Memory B cell (primary cell): ENCODE measurements around the gene RTL10.
"Not testable (repeated sequence)": the region's sequence is repeated elsewhere in the genome, so short reads cannot be mapped to it uniquely, and the experiment has no call there.

Experiments
- ATAC-seq: fragments of 150-1000 bp; cut with Tn5 transposase; 2 replicates; pipeline ENCODE4 v1.10.0; 2021; ENCODE audit warnings: low read depth, mild to moderate bottlenecking, moderate library complexity
- DNase-seq, 2 donors: peaks; one replicate each; pipeline ENCODE4 v3.0.0; 2022; ENCODE audit warnings: low spot score in 2 of 2
- H3K27ac Mint-ChIP-seq: one replicate; pipeline ENCODE4 v1.8.0; 2022; ENCODE audit warnings: mild to moderate bottlenecking, moderate library complexity, mixed read lengths
- H3K27me3 Mint-ChIP-seq: one replicate; pipeline ENCODE4 v1.8.0; 2022; ENCODE audit warnings: mixed read lengths
- H3K36me3 Mint-ChIP-seq: one replicate; pipeline ENCODE4 v1.8.0; 2022; ENCODE audit warnings: mild to moderate bottlenecking, mixed read lengths
- H3K4me1 Mint-ChIP-seq: one replicate; pipeline ENCODE4 v1.8.0; 2022; ENCODE audit warnings: mixed read lengths
- H3K4me3 Mint-ChIP-seq: one replicate; pipeline ENCODE4 v1.8.0; 2022; ENCODE audit warnings: mild to moderate bottlenecking, moderate library complexity, mixed read lengths
- H3K9me3 Mint-ChIP-seq: one replicate; pipeline ENCODE4 v1.8.0; 2022; ENCODE audit warnings: mixed read lengths

The RTL10 gene

DNA sequence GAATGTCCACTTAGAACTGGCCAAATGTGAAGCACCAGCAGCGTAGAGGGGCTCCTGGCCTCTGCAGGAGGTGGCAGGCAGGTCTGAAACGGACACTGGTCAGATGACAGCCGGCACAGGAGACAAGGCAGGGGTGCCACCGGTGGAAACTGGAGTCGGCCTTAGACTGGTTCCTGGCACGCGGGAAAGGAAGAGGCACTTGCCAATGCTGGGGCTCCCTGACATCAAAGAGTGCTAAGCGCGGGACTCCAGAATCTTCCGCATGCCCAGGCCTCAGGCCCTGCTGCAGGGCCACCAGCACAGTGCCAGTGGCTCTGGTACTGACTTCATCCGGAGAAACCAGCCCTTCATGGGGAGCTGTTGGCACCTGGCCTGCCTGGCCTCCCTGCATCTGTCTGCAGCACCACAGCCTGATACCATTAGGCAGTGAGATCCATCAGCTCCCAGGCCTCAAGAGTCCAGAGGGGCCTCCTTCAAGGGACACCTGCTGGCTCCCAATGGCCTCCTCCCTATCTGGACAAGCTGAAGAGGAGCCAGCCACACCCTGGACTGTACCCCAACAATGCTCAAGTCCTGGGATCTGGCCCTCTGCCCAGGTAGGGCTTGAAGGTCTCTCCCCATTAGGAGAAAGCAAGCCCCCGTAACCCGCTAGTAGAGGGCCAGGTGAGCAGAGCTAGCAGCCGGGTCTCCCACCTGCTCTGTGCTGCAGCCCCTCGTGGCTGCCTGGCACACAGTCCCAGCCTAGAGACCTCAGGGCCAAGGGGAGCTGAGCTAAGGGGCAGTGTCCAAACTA lies 29.7 kb upstream of the RTL10 start:
- H3K36me3 Mint-ChIP-seq: no peaks in the 10 kb centered on the region
- H3K9me3 Mint-ChIP-seq: no peaks in the 10 kb centered on the region
- H3K27ac Mint-ChIP-seq: no peak overlapping the region
- H3K27me3 Mint-ChIP-seq: no peaks in the 10 kb centered on the region
- H3K4me1 Mint-ChIP-seq: peaks cover 11% of the 10 kb centered on the region
- no peak for DNase-seq
- no peak overlapping the region for H3K4me3 Mint-ChIP-seq
- no peak for ATAC-seq

DNA sequence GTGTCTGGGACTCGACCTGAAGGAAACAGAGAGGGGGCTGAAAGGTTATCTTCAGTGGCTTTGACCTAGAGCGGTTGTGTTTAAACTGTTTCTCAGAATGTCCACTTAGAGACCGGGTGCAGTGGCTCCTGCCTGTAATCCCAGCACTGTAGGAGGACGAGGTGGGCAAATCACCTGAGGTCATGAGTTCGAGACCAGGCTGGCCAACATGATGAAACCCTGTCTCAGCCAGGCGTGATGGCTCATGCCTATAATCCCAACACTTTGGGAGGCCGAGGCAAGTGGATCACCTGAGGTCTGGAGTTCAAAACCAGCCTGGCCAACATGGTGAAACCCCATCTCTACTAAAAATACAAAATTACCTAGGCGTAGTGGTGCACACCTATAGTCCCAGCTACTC lies 28.8 kb upstream of the RTL10 start:
- H3K27ac Mint-ChIP-seq, H3K27me3 Mint-ChIP-seq, H3K9me3 Mint-ChIP-seq, ATAC-seq, H3K4me3 Mint-ChIP-seq, DNase-seq, H3K36me3 Mint-ChIP-seq: not testable (repeated sequence)
- H3K4me1 Mint-ChIP-seq: peaks cover 11% of the 10 kb centered on the region

DNA sequence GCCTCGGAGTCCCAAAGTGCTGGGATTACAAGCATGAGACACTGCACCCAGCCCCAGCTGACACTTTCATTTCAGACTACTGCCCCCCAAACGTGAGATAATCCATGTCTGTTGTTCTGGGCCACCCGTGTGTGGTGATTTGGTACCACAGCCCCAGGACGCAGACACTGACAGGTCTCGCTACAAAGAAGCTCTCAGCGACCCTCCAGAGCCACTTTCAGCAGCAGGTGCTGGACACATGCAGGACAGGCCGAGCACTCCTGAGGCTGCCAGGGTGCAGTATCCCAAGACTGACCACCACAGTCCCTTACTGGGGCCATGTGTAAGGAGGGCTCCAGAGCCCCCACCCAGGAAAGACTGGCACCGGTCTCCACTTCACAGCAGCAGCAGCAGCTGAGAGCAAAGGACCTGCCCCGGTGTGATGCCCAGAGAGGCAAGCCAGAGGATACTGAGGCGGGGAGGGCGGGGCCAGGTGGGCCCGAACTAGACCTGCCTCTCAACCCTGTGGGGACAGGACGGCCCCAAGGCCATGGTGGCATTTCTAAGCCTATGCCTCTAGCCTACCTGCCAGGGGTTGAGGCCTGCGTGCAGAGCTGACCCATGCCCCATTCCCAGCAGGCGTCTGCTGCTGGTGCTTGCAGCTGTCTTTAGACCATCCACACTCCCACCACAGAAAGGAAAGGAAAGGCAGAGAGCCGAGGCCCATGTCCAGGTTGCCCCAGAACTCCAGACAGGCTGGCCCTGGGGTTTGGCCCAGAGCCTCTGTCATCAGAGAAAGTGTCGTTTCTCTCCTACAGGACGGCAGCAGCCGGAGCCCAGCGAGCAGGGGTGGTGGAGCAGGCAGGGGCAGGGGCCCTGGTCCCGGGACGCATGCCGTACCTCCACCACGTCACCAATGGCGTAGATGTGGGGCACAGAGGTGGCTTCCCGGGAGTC lies 28.0 kb upstream of the RTL10 start:
- no peak for DNase-seq
- ATAC-seq: no peak
- H3K4me1 Mint-ChIP-seq: peaks cover 11% of the 10 kb centered on the region
- H3K4me3 Mint-ChIP-seq: no peak overlapping the region
- H3K9me3 Mint-ChIP-seq: no peaks in the 10 kb centered on the region
- no peaks in the 10 kb centered on the region for H3K36me3 Mint-ChIP-seq
- H3K27ac Mint-ChIP-seq: no peak overlapping the region
- no peaks in the 10 kb centered on the region for H3K27me3 Mint-ChIP-seq

DNA sequence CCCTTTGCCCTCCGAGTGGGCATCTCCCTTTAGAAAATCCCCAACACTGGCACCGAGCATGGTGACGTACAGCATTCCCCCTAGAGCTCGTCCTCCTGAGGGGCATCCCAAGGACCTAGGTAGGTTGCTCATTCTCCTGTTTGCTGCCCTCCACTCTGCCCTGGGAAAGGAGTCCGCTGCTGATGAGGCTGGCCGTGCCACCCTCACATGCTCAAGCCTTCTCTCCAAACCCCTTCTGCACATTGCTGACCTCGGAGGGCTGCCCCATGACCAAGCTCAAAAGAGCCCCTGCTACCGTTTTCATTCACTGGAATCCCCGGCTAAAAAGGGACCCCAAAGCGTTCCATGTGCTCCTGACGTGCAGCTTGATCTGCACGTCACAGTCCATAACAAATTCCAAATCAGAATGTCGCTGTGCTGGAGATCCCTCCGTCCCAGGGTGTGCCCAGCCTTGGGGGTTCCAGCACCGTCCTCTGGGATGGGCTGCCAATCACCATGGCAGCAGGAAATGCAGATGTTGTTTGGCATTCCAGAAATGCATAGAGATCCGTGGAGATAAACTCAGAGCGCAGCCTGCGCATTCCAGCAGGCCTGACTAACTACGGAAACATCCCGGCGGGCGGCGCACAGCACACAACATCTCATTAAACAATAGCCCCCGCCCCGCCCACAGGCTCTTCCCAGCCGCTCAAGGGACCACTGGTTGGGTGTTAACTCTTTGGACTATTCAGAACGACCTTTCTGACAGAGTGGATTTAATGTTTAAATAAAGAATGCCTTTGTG lies 26.3 kb upstream of the RTL10 start:
- H3K9me3 Mint-ChIP-seq: no peaks in the 10 kb centered on the region
- ATAC-seq: no peak
- H3K4me3 Mint-ChIP-seq: no peak overlapping the region
- DNase-seq: no peak
- no peaks in the 10 kb centered on the region for H3K27me3 Mint-ChIP-seq
- H3K36me3 Mint-ChIP-seq: no peaks in the 10 kb centered on the region
- no peak overlapping the region for H3K27ac Mint-ChIP-seq
- H3K4me1 Mint-ChIP-seq: peaks cover 5% of the 10 kb centered on the region

DNA sequence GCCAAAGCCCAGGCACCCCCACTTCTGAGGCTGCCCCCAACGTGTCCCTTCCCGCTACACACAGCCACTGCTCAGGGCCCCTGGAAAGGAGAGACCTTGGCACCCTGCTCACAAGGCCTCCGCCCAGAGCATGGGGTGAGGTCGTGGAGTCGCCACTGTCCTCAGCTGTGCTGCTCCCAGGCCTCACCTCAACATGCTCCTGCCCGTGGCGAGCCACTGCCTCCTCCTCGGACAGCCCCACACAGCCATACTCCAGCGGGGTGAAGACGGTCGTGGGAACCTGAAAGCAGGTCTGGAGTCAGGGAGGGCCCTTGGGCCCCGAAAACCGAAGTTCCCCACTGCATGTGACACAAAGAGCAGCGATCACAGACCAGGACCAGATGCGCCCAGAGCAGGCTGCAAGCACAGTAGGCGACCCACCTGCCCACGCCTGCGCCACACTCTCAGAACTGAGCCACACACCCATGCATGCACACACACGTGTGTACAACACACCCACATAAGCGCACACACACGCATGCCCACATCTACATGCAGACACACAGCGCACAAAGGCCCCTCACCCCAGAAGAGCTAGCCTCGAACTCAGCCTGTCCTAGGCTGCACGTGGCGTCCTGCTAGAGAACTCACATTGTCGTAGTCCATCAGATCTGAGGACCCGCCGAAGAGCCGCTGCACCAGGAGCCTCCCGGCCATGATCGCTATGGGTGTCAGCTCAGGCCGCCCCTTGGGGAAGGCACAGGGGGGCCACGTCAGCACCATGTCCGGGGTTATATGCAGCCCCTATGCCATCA lies 25.5 kb upstream of the RTL10 start:
- Mint-ChIP-seq H3K27me3 (no peaks in the 10 kb centered on the region), H3K4me3 (no peak overlapping the region), H3K27ac (no peak overlapping the region), H3K9me3 (no peaks in the 10 kb centered on the region), H3K36me3 (no peaks in the 10 kb centered on the region), H3K4me1 (no peaks in the 10 kb centered on the region)
- no peak for DNase-seq
- no peak for ATAC-seq

DNA sequence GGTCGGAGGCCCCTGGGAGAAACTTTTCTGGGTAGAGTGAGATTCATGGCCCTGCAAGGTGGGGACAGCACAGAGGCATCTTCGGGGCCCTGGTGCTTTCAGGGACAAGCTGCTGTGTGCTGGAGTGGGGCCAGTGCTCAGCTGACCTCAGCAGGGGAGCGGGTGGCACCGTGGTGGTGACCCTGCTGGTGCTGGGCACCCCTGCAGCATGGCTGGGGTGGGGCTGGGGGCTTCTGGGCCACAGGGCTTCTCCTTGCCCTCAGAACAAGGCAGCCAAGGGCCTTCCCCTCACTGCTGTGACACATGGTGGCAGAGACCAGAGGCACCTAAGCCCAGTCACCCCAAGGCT lies 24.9 kb upstream of the RTL10 start:
- no peaks in the 10 kb centered on the region for H3K9me3 Mint-ChIP-seq
- DNase-seq: no peak
- no peak overlapping the region for H3K4me3 Mint-ChIP-seq
- H3K27me3 Mint-ChIP-seq: no peaks in the 10 kb centered on the region
- no peak for ATAC-seq
- H3K36me3 Mint-ChIP-seq: no peaks in the 10 kb centered on the region
- H3K27ac Mint-ChIP-seq: no peak overlapping the region
- H3K4me1 Mint-ChIP-seq: no peaks in the 10 kb centered on the region

DNA sequence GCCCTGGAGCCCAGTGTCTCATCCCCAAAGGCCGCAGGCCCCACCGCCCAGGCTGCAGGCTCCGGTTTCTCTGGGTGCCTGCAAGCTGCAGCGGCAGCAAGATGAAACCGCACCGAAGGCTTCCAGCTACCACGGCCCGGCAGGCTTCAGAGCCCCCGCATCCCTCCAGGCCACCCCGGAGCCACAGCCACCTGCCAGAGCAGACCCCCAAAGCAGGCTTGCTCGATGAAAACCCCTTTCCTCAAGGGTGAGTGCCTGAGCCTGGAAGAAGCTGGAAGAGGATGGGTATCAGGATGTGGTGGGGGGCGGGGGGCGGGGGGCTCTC lies 24.5 kb upstream of the RTL10 start:
- Mint-ChIP-seq H3K4me1 (no peaks in the 10 kb centered on the region), H3K27ac (no peak overlapping the region), H3K27me3 (no peaks in the 10 kb centered on the region), H3K4me3 (no peak overlapping the region), H3K9me3 (no peaks in the 10 kb centered on the region), H3K36me3 (no peaks in the 10 kb centered on the region)
- no peak for ATAC-seq
- no peak for DNase-seq

DNA sequence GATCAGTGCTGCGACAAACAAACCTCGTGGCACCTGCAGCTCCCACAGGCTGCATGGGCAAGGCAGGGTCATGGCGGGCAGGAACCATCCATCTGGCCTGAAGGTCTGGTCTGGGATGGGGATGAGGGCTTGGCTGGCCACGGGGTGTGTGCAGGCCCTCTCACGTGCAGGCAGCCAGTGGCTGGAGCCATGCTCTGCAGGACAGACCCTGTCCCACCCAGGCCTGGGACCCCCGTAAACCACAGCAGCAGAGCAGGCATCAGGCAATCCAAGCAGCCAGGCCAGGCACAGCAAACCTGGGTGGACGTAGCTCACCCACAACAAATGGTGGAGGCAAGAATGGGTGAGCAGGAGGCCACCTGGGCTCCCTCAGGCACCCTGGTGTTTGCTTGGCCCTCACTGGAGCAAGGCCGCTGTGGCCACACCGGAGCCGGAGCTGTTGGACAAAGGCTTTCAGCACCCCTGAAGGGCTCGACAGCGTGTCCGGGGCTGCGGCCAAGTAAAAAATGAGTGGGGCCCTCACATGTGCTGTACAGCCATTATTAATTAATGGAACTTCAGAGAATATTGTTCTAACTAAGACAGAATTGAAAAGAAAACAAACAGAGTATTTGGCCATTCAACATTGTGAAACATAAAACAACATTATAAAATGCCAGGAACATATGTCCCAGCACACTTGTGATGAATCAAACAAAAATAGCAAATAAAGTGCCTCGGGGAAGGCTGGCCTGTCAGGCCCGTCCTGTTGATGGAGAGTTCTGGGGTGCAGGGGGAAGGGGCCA lies 24.0 kb upstream of the RTL10 start:
- DNase-seq (no peak), ATAC-seq (no peak)
- Mint-ChIP-seq H3K9me3 (no peaks in the 10 kb centered on the region), H3K27ac (no peak overlapping the region), H3K36me3 (no peaks in the 10 kb centered on the region), H3K4me1 (no peaks in the 10 kb centered on the region), H3K4me3 (no peak overlapping the region), H3K27me3 (no peaks in the 10 kb centered on the region)

DNA sequence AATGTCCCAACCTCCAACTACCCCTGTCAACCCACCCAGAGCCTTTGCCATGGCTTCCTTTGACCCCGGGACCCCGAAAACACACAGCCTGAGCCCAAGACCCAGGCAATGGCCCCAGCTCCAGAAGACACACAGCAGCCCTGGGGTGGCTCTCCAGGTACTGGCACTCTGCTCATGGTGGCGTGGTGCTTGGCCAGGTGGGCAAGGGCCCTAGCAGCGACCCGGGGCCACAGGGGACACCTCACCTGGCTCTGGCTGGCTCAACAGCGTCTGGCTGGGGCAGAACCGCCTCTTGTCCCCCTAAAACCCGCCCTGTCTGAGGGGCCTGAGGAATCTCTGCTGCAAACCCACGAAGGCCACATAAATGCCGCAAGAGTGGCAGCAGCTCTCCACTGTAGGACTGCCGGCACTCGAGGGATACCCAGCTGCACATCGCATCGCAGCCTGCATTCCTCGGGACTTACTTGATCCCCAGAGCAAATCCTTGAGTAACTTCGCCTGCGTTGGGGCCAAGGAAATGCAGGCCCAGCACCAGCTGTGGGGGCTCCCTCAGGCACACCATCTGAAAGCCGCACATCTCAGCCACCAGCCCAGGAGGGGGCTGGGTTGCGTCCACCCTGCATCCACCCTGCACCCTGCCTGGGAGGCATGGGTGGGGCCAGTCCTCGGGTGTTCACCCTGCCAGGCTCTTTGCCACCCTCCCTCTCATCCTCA lies 23.1 kb upstream of the RTL10 start:
- DNase-seq (no peak), ATAC-seq (no peak)
- Mint-ChIP-seq H3K27me3 (no peaks in the 10 kb centered on the region), H3K36me3 (no peaks in the 10 kb centered on the region), H3K4me3 (no peak overlapping the region), H3K4me1 (no peaks in the 10 kb centered on the region), H3K9me3 (no peaks in the 10 kb centered on the region), H3K27ac (no peak overlapping the region)

DNA sequence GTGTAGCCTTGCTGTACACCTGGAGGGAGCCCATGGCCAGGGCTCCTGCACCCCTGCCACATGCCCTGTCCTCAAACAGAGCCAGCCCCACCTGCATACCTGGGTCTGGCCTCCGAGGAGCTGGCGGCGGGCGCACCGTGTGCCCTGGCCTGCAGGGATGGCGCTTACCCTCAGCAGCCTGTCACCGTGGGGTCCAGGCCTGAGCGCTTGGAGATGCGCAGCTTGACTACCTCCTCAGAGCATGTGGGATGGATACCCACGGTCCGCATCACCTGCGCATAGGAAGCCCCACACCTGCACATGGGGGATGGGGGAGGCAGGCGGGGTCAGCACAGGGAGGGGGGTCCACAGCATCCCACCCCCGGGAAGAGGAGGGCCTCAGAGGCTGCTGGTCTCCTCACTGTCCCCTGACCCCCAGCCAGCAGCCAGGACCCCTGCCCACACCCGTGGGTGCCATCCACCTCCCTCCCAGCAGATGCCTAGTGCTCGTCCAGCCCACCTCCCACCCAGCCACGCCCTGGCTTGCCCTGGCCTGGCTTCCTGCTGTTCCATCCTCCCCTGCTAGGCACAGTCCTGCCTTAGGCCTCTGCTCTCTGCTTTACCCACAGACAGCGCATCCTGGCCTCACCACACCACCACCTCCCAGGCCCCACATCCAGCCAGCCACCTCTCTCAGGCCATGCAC lies 22.4 kb upstream of the RTL10 start:
- Mint-ChIP-seq H3K9me3 (no peaks in the 10 kb centered on the region), H3K36me3 (no peaks in the 10 kb centered on the region), H3K4me3 (no peak overlapping the region), H3K27ac (no peak overlapping the region), H3K27me3 (no peaks in the 10 kb centered on the region), H3K4me1 (no peaks in the 10 kb centered on the region)
- no peak for DNase-seq
- ATAC-seq: no peak

DNA sequence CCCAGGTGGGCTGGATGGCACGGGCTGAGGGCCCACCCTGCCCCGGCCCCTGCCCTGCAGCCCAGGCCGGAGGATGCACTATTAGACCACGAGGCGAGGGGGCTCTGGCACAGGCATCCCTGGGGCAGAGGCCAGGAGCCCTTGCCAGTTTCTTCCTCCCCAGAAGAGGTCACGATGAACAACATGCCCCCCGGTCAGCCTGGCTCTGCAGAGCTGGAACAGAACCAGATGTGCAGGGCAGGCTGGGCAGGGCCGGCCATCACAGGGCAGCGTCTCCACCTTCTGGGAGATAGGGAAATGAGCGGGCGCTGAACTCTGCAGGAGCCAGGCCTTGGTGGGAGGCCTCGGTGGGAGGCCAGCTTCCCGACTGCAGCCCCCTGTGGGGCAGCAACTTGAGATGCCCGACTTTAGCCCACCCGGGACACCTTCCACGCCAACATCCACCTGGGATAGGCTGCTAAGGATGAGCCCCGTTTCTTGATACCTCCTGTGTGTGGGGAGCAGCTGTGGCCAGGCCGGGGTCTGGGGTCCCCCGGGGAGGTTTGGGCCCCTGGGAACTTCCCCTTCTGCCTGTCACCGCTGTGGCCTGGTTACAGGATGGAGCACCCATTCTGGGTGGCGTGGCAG lies 21.8 kb upstream of the RTL10 start:
- Mint-ChIP-seq H3K9me3 (no peaks in the 10 kb centered on the region), H3K36me3 (no peaks in the 10 kb centered on the region), H3K4me1 (no peaks in the 10 kb centered on the region), H3K4me3 (no peak overlapping the region), H3K27ac (no peak overlapping the region), H3K27me3 (no peaks in the 10 kb centered on the region)
- no peak for ATAC-seq
- no peak for DNase-seq
